KG1 (cell line): ENCODE results near the gene ST3GAL3.

Experiments used
- DNase-seq: peaks from one replicate; lab custom pipeline; 2025; lab: John Stamatoyannopoulos, UW

ST3GAL3 gene

GRCh38 chr1:43707190-43708001 is at the start of gene ST3GAL3:
TSS of gene ST3GAL3 (plus strand) at chr1:43707536. CDS start at chr1:43736263, 28,727 bp downstream.
- peak; percentile 86 for DNase-seq

- no peak for DNase-seq
Measured at GRCh38 chr1:43659212-43660166, 47.8 kb upstream of the ST3GAL3 start.

GRCh38 chr1:43660355-43660754 is 47.0 kb upstream of the ST3GAL3 start:
- DNase-seq = no peak

GRCh38 chr1:43664369-43664768 is 43.0 kb upstream of the ST3GAL3 start:
- DNase-seq = no peak

GRCh38 chr1:43666608-43667007 is 40.7 kb upstream of the ST3GAL3 start:
- DNase-seq = no peak

GRCh38 chr1:43668956-43669355 is 38.4 kb upstream of the ST3GAL3 start:
- DNase-seq = no peak

GRCh38 chr1:43669878-43670277 is 37.5 kb upstream of the ST3GAL3 start:
- DNase-seq = no peak

GRCh38 chr1:43671193-43671592 is 36.1 kb upstream of the ST3GAL3 start:
- DNase-seq = no peak

- no peak for DNase-seq
Measured at GRCh38 chr1:43671626-43672330, 35.6 kb upstream of the ST3GAL3 start.

- DNase-seq = no peak
Measured at GRCh38 chr1:43673261-43673660, 34.1 kb upstream of the ST3GAL3 start.

- DNase-seq = no peak
Measured at GRCh38 chr1:43678940-43679339, 28.4 kb upstream of the ST3GAL3 start.

GRCh38 chr1:43683560-43683959 is 23.8 kb upstream of the ST3GAL3 start:
- DNase-seq = no peak

- no peak for DNase-seq
Measured at GRCh38 chr1:43686801-43687200, 20.5 kb upstream of the ST3GAL3 start.

GRCh38 chr1:43687301-43688108 is 19.8 kb upstream of the ST3GAL3 start:
- DNase-seq = no peak

GRCh38 chr1:43688109-43688387 is 19.3 kb upstream of the ST3GAL3 start:
- DNase-seq = no peak

- no peak for DNase-seq
Measured at GRCh38 chr1:43688594-43689000, 18.7 kb upstream of the ST3GAL3 start.

- DNase-seq = no peak
Measured at GRCh38 chr1:43689289-43689688, 18.0 kb upstream of the ST3GAL3 start.

GRCh38 chr1:43691871-43692815 is 15.2 kb upstream of the ST3GAL3 start:
- no peak for DNase-seq

GRCh38 chr1:43693371-43693770 is 14.0 kb upstream of the ST3GAL3 start:
- no peak for DNase-seq

GRCh38 chr1:43699281-43699680 is 8.1 kb upstream of the ST3GAL3 start:
- no peak for DNase-seq
